C4-2B (cell line): Measurements from ENCODE around the gene ZNF749.

Experiments used
- CTCF ChIP-seq: fragments of 450-650 bp; conservative IDR thresholded peaks from 2 replicates; pipeline ENCODE4 v1.5.1; 2017; ENCODE audit warnings: mild to moderate bottlenecking
- ZFX ChIP-seq: fragments of 450-650 bp; IDR thresholded peaks from 2 replicates; pipeline ENCODE4 v1.6.1; 2017

DNA sequence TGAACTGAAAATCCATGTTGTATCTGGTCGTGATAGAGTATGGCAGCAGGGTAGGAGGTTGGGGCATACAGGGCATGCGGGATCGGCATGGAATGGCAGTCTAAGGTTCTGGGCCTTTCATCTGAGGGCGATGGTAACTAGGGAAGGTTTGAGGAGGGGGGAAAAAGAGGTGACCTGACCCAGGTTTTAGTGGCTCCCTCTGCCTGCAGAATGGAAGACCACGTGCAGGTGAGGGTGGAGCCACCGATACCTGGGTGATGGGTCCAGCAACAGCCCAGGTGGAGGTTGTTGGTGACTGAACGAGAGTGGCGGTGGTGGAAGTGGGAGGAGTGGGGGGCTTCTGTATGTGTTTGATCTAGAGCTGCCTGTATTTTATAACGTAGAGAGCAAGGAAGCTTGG lies 3.8 kb downstream of the ZNF749 start:
- TF ChIP-seq CTCF (no peak), ZFX (no peak)
